Stimulated activated CD4-positive, alpha-beta T cell treated with anti-CD3 and anti-CD28 coated beads, Interleukin-4, amount 100 ng/mL, for 24 hours (primary cell): Measurements from ENCODE around the gene CXCR6.

Source experiments
- DNase-seq: peaks from one replicate; pipeline ENCODE4 v3.0.0-alpha.2; 2020

The CXCR6 gene

DNA sequence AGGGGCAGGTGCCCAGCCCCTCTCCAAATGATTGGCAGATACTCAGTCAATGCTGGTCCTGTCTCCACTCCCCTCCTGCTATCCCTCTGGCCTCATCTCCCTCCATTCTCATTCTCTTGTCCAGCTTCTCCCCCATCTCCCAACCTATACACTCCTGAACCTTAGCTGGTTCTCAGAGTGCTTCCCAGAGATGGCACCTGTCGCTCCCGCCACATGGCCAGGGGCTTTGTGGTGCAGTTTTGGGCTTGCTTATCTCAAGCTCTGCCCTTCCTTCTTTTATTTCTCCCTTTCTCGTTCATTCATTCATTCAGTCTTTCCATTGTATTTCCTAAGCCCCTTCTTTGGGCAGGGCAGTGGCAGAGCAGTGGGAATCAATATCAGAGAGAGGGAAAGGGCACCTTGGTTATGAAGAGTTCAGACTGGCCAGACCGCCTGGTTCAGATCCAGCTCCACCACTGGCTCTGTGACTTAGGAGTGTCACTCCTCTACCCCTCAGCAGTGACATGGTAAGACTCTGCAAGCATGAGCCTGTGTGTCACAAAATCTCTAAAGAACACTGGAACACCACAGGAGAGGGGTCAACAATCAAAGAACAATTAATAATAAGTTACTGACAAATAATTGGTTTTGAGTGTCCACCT lies 20.2 kb upstream of the CXCR6 start:
- no peak for DNase-seq

- DNase-seq = no peak
These were observed 19.5 kb upstream of the CXCR6 start for GRCh38 chr3:45923755-45924154.

DNA sequence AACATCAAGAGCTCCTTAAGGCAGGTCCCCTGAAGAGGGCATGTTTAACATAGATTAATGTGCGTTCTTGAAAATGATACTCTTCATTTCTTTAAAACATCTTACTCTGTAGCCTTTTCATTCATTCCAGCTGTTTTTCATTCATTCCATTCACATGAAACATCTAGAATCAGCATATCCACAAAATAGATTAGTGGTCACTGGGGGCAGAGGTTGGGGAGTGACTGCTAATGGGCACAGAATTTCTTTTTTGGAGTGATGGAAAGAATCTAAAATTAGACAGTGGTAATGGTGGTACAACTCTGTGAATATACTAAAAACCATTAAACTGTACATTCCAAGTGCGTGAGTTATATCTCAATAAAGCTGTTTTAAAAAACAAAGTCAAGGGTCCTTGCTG lies 15.4 kb upstream of the CXCR6 start:
- no peak for DNase-seq

DNA sequence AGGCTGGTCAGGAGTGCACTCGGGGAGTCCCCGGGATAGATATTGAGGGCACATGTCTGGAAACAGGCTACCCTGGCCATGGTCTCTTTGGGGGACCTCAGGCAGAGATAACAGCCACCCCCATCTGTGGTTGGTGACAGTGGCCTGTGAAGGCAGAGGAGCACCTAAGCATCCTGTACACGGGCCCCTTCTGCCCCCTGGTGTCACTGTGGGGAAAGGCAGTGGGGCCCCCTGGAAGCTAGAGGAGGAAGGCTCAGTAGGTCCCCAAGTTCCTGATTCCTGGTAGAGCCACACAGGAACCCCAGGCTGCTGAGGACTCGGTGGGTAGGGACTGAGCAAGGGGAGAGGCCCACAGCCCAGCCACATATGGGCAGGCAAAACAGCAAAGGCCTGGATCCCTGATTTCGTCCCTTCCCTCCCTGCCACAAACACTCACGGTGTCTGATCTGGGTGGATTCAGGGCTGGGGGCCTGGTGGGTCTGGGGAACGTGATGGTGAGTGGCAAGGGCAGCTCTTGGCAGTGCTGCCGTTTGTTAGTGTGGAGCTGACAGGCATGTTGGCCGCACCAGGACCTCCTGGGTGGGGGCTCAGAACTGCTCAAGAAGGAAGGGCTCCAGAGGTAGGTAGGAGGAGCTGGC lies 14.1 kb upstream of the CXCR6 start:
- DNase-seq = peak; percentile 71

GRCh38 chr3:45931496-45931895 lies 11.8 kb upstream of the CXCR6 start:
- DNase-seq = no peak

DNA sequence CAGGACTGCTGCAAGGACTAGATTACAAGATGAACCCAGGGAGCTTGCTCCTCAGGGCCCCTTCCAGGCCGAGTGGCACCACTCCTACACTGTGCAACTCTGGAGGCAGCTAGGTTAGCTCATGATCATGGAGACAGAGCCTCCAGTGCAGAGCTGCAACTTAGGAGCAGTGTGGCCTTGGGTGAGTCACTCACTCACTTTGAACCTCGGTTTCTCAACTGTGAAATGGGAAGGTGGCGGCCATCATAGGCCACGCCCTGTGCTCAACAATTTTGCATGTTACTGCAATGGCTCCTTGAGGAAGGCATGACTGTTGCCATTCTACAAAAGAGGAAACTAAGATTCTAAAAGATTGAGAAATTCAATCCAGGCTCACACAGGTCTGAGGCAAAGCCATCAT lies 11.2 kb upstream of the CXCR6 start:
- DNase-seq = no peak

- no peak for DNase-seq
These were observed 9.7 kb upstream of the CXCR6 start for GRCh38 chr3:45933591-45933990.

GRCh38 chr3:45936261-45936660 lies 7.0 kb upstream of the CXCR6 start:
- no peak for DNase-seq

DNA sequence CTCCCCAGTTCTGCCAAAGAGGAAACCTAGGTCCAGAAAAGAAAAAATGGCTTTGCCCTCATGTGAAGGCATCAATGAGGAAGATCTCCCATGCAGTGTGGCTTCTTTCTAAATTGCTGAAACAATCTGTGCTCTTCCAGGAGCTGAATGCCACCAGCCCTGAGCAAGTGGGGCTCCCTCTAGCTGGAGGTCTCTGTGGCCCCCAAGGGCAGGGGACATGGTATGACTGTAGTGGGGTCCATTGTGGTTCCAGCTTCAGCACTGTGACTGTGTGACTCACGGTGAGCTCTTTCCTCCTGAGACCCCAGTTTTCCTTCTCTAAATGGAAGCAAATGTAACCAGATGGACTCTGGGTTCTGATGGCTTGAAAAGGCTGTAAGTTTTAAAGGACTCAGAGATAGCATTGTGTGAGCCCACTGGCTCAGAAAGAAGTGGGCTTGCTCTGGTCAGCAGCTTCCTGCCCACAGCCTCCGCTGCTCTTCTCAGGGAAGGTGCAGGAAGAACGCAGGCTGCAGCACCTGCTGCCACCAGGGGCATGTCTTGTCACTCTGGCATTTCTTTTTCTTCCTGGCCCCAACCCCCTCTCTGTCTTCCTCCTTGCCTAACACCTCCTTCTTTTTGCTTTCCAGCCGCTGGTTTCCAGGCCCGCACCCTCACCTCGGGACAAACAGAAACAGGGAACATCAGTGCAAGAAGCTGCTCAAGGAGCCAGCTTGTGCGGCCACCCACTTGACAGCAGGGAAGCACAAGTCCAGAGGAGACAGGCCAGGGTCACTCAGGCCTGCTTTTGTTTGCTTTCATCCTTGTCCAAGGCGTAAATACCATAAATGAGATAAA lies 5.8 kb upstream of the CXCR6 start:
- no peak for DNase-seq

DNA sequence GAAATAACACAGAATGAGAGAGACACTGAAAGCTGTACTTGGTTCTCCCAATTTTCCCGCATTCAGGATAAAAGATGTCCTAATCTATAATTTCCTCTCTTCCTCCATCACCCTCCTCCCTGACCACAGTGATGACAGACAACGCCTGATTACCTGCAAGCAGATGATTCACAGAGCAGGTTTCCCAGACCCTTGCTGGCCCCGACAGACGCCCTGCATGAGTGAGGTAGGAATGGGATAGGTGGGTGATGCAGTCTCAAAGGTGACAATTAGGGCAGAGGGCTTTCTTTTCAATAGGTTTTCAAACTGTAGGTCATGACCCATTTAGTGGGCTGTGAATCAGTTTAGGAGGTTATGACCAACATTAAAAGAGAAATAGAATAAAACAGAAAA lies 5.2 kb upstream of the CXCR6 start:
- no peak for DNase-seq

- peak; percentile 90 for DNase-seq
These were observed 4.4 kb upstream of the CXCR6 start for GRCh38 chr3:45938864-45939263.

DNA sequence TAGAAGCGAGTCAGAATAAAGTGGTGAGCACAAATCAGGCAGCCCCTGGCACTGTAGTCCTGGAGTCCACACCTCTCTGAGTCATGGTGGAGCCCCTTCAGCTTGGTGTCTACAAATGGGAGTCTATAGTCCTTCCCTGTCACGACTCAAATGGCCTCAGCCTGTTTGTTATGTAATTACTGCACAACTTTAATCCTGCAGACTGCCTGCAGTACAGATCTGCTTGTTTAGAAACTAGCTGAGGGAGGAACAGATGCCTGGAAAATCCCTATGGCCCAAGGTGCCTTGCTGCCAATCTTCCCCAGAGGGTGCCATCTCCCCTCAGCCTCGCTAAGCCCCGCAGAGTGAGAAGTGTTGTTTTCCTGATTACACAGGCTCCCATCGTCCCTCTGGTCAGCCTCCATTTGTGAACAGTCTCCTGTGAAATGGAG lies 3.9 kb upstream of the CXCR6 start:
- no peak for DNase-seq

GRCh38 chr3:45940004-45940780 lies 3.1 kb upstream of the CXCR6 start:
- no peak for DNase-seq

- no peak for DNase-seq
These were observed 2.4 kb upstream of the CXCR6 start for GRCh38 chr3:45940781-45941365.

DNA sequence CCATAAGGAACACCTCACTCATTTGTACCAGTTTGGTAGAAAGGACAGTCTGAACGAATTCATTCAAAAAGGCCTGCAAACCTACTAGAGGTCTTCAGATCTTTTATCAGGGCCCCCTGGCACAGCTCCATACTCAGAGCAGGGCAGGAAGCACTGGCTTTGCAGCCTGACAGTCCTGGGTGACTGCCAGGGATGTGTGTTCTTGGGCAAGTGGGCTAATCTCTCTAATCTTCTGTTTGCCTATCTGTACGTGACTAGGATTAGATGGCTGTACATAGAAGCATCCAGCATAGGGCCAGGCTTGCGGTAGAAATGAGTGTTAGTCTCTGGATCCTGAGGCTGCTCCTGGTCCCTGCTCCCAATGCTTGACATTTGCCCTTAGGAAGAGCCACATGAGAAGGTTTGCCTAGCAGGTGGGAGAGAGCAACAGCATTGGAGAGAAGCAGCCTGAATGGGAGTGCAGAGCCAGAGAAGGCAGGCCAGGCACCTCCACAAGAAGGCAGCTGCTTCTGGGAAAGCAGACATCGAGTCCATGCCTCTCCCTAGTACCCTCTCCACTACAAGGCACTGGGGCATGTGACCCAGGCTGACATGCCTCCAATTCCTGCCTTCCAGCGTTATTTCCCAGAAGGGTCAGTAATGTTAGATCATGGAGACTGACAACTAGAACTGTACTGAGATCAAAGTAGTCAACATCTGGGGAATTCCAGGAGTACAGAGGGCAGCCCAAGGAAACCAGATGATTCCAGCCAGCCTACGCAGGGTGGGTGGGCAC lies 1.0 kb upstream of the CXCR6 start:
- no peak for DNase-seq

GRCh38 chr3:45944830-45945620 lies 1.8 kb downstream of the CXCR6 start:
- no peak for DNase-seq

- no peak for DNase-seq
These were observed 3.0 kb downstream of the CXCR6 start for GRCh38 chr3:45946307-45946706.

- no peak for DNase-seq
These were observed 3.6 kb downstream of the CXCR6 start for GRCh38 chr3:45946875-45947274.

DNA sequence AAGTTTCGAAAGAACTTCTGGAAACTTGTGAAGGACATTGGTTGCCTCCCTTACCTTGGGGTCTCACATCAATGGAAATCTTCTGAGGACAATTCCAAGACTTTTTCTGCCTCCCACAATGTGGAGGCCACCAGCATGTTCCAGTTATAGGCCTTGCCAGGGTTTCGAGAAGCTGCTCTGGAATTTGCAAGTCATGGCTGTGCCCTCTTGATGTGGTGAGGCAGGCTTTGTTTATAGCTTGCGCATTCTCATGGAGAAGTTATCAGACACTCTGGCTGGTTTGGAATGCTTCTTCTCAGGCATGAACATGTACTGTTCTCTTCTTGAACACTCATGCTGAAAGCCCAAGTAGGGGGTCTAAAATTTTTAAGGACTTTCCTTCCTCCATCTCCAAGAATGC lies 4.1 kb downstream of the CXCR6 start:
- no peak for DNase-seq

DNA sequence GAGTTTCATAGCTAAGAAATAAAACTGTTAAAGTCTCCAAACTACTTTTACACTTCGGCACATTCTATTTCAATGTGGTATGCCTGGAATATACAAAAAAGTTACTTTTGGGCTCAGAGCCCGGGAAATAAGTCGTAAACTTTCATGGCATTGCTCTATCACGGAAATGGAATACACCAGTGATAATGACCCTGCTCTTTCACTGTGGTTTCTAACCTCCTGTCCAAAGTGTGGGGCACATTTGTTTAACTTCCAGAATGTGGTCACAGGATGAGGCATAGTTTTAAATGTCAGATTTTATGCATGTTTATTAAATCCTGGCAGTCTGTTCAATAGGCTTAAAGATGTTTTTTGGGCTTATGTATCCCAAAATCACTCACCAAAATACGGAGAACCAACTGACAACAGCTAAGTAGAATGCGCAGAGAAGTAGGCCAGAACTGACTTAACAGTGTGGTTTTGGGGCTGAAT lies 5.1 kb downstream of the CXCR6 start:
- DNase-seq = no peak

DNA sequence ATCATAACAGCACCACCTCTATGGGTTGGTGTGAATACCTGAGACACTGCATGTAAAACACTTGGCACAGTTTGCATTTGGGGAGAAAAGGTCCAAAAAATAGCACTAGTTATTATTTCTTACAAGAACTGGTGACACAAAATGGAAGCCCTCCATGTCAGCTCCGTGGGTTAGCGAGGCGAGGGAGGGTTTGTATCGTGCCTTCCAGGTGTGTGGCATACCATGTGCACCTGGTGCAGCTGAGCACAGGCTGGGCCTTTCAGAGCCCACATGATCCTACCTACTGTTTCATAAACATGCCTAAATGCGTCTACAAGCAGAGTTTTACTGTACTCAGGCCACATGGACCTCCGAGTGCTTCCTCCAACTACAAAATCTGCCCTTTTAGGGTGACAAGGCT lies 5.6 kb downstream of the CXCR6 start:
- DNase-seq = no peak
